NCI-H345 treated with DMSO at 0.1 percent for 48 hours (cell line): ENCODE data around the gene ADCY7.
A peak's percentile ranks its signal among the peaks of the same experiment; 100 is the strongest.

Source experiments
- DNase-seq: peaks from one replicate; lab custom pipeline; 2025; ENCODE audit not compliant: unreplicated experiment; lab: John Stamatoyannopoulos, UW

Gene ADCY7

DNA sequence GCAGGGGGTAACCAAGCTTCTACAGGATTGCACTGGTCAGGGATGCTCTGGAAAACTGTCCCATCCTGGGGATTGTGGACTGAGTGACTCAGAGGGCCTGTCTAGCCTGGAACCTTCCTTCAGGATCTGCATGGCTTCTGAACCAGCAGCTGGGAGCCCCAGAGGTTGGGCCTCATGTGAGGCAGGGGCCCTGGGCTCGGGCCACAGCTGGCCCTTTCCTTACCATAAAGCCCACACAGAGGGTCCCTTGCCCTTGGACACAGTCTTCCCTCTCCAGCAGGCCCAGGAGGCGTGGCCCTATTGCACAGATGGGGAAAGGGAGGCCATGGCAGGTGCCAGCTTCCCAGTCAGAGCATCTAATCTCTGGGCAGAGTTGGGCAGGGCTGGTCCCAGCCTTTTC is 30.5 kb downstream of the ADCY7 start:
- no peak for DNase-seq

DNA sequence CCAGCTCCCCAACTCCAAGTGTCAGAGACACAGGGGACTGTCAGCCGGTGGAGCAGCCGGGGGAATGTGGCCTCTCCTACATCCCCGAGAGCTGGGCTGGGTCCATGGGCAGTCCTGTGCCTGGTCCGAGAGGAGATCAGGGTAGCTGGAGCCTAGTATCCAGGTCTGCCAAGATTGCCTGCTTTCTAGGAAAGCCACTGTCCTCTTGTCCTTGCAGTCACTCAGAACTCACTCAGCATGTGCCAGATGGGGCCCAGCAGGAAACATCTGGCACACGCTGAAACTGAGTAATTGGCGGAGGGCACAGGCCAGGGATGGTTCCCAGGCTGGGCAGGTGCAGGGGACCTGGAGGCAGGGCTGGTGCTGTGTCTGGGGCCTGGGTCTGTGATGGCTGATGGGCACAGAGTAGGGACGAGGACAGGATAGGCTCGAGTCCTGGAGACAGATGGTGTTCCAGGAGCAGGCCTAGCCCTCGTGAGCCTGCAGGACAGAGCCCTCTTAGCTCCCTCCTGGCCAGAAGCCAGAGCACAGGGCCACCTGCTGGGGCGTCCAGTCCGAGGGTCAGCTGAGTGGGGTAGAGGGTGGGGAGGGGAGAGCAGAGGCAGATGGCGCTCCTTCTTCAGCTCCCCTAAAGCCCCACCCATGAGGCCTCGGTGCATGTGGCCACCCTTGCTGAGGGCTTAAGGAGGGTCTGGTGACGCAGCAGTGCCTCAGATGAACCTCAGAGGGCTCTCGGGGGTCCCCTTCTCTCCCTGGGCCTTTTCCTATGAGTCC is 31.1 kb downstream of the ADCY7 start:
- DNase-seq = peak; percentile 29

DNA sequence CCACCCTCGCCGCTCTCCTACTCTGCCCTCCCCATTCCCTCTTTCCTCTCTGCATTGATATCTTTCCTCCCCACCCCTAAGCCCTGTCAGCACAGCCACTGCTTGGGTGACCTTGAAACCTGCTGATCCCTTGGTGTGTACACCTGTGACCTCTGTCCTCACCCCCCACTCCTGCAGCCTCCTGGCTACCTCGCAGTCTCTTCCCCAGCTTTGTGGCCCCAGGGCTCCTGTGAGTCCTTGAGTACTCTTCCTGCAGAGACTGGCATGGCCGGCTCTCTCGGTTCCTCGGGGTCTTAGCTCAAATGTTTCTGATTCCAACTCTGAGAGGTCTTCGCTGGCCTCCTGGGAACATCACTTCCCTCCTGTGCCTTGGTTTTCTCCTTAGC is 31.7 kb downstream of the ADCY7 start:
- DNase-seq = no peak

- DNase-seq = no peak
Measured at GRCh38 chr16:50298591-50299507, 32.5 kb downstream of the ADCY7 start.

- DNase-seq = no peak
Measured at GRCh38 chr16:50299508-50300105, 33.3 kb downstream of the ADCY7 start.

DNA sequence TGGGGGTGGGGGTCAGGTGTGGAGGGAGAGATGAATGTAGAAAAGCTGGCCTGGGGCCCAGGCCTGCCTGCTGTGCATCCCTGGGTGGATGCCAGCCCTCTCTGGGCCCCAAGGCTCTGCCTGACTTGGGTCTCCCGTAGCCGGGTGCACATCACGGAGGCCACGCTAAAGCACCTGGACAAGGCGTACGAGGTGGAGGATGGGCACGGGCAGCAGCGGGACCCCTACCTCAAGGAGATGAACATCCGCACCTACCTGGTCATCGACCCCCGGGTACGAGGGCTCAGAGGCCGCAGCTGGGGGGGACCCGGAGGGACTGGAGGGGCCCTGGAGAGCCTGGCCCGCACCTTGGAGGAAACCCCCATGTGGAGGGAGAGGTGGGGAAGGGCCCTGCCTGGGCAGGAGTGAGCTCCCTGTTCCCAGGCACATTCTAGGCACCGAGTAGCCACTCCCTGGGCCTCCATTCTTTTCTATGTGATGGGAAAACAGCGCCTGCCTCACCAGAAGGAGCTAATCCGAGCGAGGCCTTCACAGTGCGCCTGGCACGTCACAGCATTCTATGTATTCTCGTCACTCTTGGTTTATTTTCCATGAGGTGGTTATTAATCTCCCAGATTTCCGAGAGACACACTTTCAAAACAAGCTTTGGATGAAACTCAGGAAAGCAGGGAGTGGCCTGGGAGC is 34.7 kb downstream of the ADCY7 start:
- no peak for DNase-seq

DNA sequence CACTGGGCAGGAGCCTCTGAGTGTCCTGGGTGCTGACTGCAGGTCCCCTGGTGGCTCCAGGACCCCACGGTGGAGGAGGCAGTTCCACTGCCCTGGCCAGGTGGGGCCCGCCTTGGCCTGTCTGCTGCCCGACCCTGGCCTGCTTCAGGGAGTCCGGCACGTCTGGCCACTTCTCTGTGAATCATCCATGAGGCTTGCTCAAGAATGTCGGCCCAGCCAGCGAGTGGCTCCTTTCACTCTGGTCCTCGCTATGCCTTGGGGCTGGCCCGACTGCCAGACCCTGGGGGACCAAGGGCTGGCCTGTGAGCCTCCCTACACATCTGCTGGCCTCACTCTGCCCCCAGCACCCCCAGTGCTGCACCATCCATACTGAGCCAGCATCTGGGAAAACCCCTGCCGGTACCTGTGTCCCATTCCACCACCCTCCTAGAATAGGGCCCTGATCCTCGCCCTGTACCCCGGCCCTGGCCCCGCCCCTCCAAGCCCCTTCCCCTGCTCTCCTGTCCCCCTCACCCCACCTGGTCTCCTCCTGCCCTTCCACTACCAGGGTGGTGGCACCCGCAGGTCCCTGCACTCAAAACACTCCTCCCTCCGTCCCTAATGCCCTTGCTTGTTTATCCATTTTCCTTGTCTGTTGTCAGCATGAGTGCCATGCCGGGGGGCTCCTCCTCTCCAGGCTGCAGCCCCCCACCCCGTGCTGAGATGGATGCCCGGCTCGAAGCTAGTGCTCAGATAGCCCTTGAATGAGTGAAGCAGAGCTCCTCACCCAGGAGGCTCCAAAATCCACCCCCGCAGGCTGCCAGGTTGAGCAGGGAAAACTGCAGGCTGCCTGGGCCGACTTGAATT is 35.5 kb downstream of the ADCY7 start:
- DNase-seq = no peak

GRCh38 chr16:50302472-50303005 is 36.2 kb downstream of the ADCY7 start:
- DNase-seq = no peak

DNA sequence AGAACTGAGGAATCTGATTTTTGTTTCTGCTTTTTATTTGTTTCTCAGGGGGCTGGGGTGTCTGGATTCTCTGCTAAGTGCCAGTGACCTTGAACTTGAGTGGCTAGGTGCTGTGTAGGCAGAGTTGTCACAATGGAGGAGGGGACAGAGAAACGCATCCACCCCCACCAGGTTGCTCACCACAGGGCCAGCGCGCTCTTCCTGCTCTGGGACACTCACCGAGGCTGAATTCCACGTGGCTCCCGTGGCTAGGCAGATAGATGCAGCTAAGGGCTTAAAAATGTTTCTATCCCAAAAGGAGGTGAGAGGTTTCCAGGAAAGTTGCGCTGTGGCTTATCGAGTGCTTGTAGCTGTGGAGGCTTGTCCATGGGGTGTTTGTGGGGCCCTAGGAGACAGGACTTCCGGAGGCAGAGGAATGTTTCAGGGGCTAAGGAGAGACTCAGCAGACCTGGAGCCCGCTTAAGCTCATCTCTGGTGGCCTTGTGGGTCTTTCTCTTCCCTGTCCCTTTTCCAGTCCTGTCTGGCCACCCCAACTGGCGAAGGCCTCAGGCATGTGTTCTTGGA is 36.8 kb downstream of the ADCY7 start:
- no peak for DNase-seq

DNA sequence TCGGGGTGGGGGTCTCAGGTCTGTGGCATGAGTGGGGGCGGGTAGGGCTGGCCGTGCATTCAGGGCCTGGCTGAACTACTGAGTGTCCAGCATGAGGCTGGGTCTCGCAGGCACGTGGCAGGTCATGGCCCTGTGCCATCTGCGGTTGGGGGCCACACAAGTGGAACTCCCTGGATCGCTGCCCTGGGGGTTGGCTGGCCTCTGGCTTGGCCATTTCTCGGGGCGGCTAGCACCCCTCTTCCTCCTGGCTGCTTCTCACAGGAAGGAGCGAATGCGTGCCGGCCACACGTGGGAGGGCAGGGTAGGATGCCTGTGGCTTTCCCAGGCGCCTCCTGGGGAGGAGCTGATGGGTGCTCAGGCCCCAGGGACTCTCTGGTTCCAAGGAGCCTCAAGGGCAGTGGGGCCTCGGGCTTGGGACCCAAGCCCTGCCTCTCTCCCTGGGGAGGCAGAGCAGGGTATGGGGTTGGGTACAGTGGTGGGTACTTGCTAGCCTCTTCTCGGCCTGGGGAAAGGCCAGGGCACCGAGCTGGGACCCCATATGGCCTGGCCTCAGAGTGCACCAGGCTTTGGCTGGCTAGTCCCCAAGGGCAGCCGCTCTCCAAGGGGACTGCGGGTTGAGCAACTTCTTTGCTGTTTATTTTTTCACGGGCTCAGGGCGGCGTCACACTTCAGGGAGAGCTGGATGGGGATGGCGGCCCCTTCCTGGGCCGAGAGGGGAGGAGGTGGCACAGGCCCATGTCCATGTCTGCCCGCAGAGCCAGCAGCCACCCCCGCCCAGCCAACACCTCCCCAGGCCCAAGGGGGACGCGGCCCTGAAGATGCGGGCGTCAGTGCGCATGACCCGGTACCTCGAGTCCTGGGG is 37.5 kb downstream of the ADCY7 start:
- no peak for DNase-seq

GRCh38 chr16:50304467-50305440 is 38.4 kb downstream of the ADCY7 start:
- no peak for DNase-seq

- no peak for DNase-seq
Measured at GRCh38 chr16:50305441-50306061, 39.2 kb downstream of the ADCY7 start.

GRCh38 chr16:50306287-50306686 is 39.9 kb downstream of the ADCY7 start:
- DNase-seq = no peak

DNA sequence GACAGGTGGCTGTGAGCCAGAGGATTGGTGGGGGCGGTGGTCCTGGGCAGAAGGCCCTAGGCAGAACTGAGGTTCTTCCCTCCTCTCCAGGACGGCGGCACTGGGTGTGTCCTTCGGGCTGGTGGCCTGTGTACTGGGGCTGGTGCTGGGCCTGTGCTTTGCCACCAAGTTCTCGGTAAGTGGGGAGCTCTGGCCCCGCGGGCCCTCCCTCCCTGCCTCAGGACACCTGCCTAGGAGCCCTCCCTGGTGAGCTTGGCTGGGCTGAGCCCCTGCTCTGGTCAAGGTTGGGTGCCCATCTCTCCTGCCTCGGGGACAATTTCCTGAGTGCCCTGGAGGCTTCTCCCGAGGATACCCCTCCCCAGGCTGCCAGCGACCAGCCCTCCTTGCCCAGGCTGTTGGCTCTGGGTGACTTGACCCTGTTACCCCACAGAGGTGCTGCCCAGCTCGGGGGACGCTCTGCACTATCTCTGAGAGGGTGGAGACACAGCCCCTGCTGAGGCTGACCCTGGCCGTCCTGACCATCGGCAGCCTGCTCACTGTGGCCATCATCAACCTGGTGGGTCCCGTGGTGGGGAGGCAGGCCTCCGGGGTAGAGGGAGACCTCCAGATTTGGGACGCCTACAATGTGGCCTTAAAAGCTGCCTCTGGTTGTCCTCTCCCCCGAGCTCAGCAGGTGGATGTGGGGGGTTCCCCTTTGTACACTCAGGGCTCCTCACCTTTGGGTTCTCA is 42.0 kb downstream of the ADCY7 start:
- no peak for DNase-seq

- DNase-seq = no peak
Measured at GRCh38 chr16:50309156-50309526, 42.8 kb downstream of the ADCY7 start.

DNA sequence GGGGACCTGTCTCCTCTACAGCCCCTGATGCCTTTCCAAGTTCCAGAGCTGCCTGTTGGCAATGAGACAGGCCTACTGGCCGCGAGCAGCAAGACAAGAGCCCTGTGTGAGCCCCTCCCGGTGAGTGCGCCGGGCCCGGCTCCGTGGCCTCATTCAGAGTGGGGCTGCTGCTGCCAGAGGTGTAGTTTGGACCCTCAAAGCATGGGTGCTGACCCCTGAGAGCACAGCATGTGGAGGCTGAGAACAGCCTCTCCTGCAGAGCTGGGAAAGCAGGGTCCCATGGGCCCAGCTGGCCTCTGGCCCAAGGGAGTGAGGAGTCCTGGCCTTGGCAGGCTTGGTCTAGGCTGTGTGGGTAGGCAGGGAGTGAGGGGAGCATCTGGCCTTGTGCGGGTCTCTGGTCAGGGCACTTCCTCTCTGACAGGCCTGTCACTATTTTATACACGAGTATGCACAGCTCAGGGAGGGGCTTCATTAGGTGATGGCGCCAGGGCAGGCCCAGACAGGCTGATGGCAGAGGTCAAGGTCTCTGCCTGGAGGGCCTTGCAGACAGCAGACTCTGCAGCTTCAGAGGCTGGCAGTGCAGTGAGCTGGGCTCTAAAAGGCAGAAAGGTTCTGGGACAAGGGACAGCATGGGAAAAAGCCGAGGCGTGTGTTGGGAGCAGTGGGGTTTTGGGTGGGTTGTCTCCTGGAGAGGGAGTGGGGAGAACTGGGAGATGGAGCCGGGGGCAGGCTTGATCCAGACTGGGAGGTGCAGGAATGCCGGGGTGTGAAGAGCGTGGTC is 43.4 kb downstream of the ADCY7 start:
- DNase-seq = no peak
